IMR-90 (cell line): ENCODE results near the gene STARD7. TPM values are rescaled to one million over a fixed set of nuclear protein-coding genes. Genes with fewer than 3 reads are reported as not detected.

ENCODE experiments used
- ATAC-seq: fragments of 200-7000 bp; cut with Tn5 transposase; 2 replicates; pipeline ENCODE4 v1.9.1; 2020; ENCODE audit warnings: low read depth, mild to moderate bottlenecking, moderate library complexity
- BruUV-seq: library from RNA; stranded (reverse); fragments of 400-500 nt; replicated peaks from 2 replicates; lab custom pipeline; 2021; lab: Mats Ljungman, UMichigan
- CTCF ChIA-PET: fragments of 300-600 bp; formaldehyde crosslinking; extraction: SDS; loops from one replicate; lab custom pipeline; 2021; ENCODE audit warnings: antibody characterized with exemption; lab: Yijun Ruan, JAX
- POLR2A ChIA-PET: fragments of 300-600 bp; sonication (Branson Sonifier 250); formaldehyde crosslinking; loops from one replicate; lab custom pipeline; 2022; ENCODE audit warnings: antibody characterized with exemption; ENCODE audit not compliant: unreplicated experiment; lab: Charles Lee
- DNase-seq: peaks from one replicate; pipeline ENCODE4 v3.0.0; 2013
- H2AFZ ChIP-seq: replicated peaks from 2 replicates; pipeline ENCODE3; 2013; ENCODE audit warnings: low read length, mild to moderate bottlenecking; ENCODE audit not compliant: poor library complexity
- H2AK5ac ChIP-seq: 2 replicates; pipeline ENCODE4 v1.6.1; 2013; ENCODE audit warnings: low read depth, low read length, inconsistent platforms
- H2AK9ac ChIP-seq: replicated peaks from 2 replicates; pipeline ENCODE3; 2013; ENCODE audit warnings: mild to moderate bottlenecking, low read depth, low read length, moderate library complexity; ENCODE audit not compliant: poor library complexity
- H2BK120ac ChIP-seq: 2 replicates; pipeline ENCODE4 v1.6.1; 2013; ENCODE audit warnings: low read depth, low read length, inconsistent platforms
- H2BK15ac ChIP-seq: 3 replicates; pipeline ENCODE4 v1.6.1; 2013; ENCODE audit warnings: low read depth, low read length, inconsistent platforms
- H2BK20ac ChIP-seq: 2 replicates; pipeline ENCODE4 v1.6.1; 2013; ENCODE audit warnings: low read depth, mild to moderate bottlenecking, inconsistent platforms, low read length, moderate library complexity
- H2BK5ac ChIP-seq: 2 replicates; pipeline ENCODE4 v1.6.1; 2013; ENCODE audit warnings: mild to moderate bottlenecking, low read depth, low read length, inconsistent platforms; ENCODE audit not compliant: poor library complexity, severe bottlenecking
- H3K14ac ChIP-seq: replicated peaks from 2 replicates; pipeline ENCODE4 v1.6.1; 2013; ENCODE audit warnings: low read depth, low read length, inconsistent platforms
- H3K18ac ChIP-seq: 2 replicates; pipeline ENCODE4 v1.6.1; 2013; ENCODE audit warnings: low read depth, low read length, control low read depth
- H3K23ac ChIP-seq: 2 replicates; pipeline ENCODE4 v1.6.1; 2013; ENCODE audit warnings: low read depth, low read length, inconsistent platforms
- H3K27ac ChIP-seq: 2 replicates; pipeline ENCODE4 v1.5.1; 2013; ENCODE audit warnings: mild to moderate bottlenecking, control low read depth, low read length; ENCODE audit not compliant: insufficient read depth
- H3K27me3 ChIP-seq: 2 replicates; pipeline ENCODE4 v1.6.1; 2013; ENCODE audit warnings: low read length; ENCODE audit not compliant: control insufficient read depth, insufficient read depth
- H3K36me3 ChIP-seq: 2 replicates; pipeline ENCODE4 v1.6.1; 2013; ENCODE audit warnings: low read length, mixed read lengths; ENCODE audit not compliant: control insufficient read depth, insufficient read depth
- H3K4ac ChIP-seq: 2 replicates; pipeline ENCODE4 v1.6.1; 2013; ENCODE audit warnings: low read depth, low read length, inconsistent platforms
- H3K4me1 ChIP-seq: 2 replicates; pipeline ENCODE4 v1.6.1; 2013; ENCODE audit warnings: low read length, mixed read lengths; ENCODE audit not compliant: control insufficient read depth, insufficient read depth
- H3K4me2 ChIP-seq: 2 replicates; pipeline ENCODE4 v1.6.1; 2013; ENCODE audit warnings: low read depth, mild to moderate bottlenecking, control low read depth, low read length, moderate library complexity
- H3K4me3 ChIP-seq: 2 replicates; pipeline ENCODE4 v1.5.1; 2013; ENCODE audit warnings: low read depth, mild to moderate bottlenecking, control low read depth, low read length, moderate library complexity; ENCODE audit not compliant: insufficient read depth
- H3K56ac ChIP-seq: 2 replicates; pipeline ENCODE4 v1.6.1; 2013; ENCODE audit warnings: low read length, inconsistent platforms; ENCODE audit not compliant: insufficient read depth; ENCODE audit errors: extremely low read depth
- H3K79me1 ChIP-seq, 2 experiments: 2 replicates each; pipeline ENCODE4 v1.6.1; 2013; ENCODE audit warnings: low read length in 2 of 2, inconsistent platforms in 1 of 2, low read depth in 1 of 2
- H3K9ac ChIP-seq: 2 replicates; pipeline ENCODE4 v1.6.1; 2013; ENCODE audit warnings: low read depth, low read length, control low read depth
- H3K9me1 ChIP-seq: 2 replicates; pipeline ENCODE4 v1.6.1; 2013; ENCODE audit warnings: low read length, inconsistent platforms; ENCODE audit not compliant: insufficient read depth
- H3K9me3 ChIP-seq: 2 replicates; pipeline ENCODE4 v1.6.1; 2013; ENCODE audit warnings: low read length; ENCODE audit not compliant: control insufficient read depth, insufficient read depth
- H4K20me1 ChIP-seq: 2 replicates; pipeline ENCODE4 v1.6.1; 2013; ENCODE audit warnings: low read length, inconsistent platforms; ENCODE audit not compliant: insufficient read depth
- H4K5ac ChIP-seq: 2 replicates; pipeline ENCODE4 v1.6.1; 2013; ENCODE audit warnings: mild to moderate bottlenecking, low read depth, low read length, control low read depth
- H4K8ac ChIP-seq, 2 experiments: 2 replicates each; pipeline ENCODE4 v1.6.1; 2013; ENCODE audit warnings: low read depth in 2 of 2, low read length in 2 of 2, control low read depth in 1 of 2, inconsistent platforms in 1 of 2
- H4K91ac ChIP-seq: 2 replicates; pipeline ENCODE4 v1.6.1; 2013; ENCODE audit warnings: low read depth, low read length, inconsistent platforms; ENCODE audit not compliant: insufficient read depth
- BHLHE40 ChIP-seq: fragments of 150-350 bp; IDR thresholded peaks from 2 replicates; pipeline ENCODE4 v1.6.1; 2016; ENCODE audit warnings: mild to moderate bottlenecking, low read depth, low read length
- CEBPB ChIP-seq: IDR thresholded peaks from 2 replicates; pipeline ENCODE4 v1.6.1; 2012; ENCODE audit warnings: low read depth, low read length, improper control_type of control experiment
- CHD1 ChIP-seq: IDR thresholded peaks from 2 replicates; pipeline ENCODE4 v1.6.1; 2012; ENCODE audit warnings: low read depth, low read length, improper control_type of control experiment
- ELK1 ChIP-seq: fragments of 150-350 bp; IDR thresholded peaks from 2 replicates; pipeline ENCODE4 v1.6.1; 2016; ENCODE audit warnings: low read depth, mild to moderate bottlenecking, low read length, moderate library complexity, borderline replicate concordance
- FOS ChIP-seq: fragments of 150-350 bp; IDR thresholded peaks from 2 replicates; pipeline ENCODE4 v1.6.1; 2016; ENCODE audit warnings: low read depth, low read length
- MAFK ChIP-seq: IDR thresholded peaks from 2 replicates; pipeline ENCODE4 v1.6.1; 2012; ENCODE audit warnings: low read depth, low read length, improper control_type of control experiment
- MAZ ChIP-seq: IDR thresholded peaks from 2 replicates; pipeline ENCODE4 v1.6.1; 2012; ENCODE audit warnings: low read depth, mild to moderate bottlenecking, low read length, improper control_type of control experiment, moderate library complexity, borderline replicate concordance
- NFE2L2 ChIP-seq: fragments of 150-350 bp; IDR thresholded peaks from 2 replicates; pipeline ENCODE4 v1.6.1; 2016; ENCODE audit warnings: low read depth, mild to moderate bottlenecking, low read length
- POLR2A ChIP-seq: IDR thresholded peaks from 2 replicates; pipeline ENCODE4 v1.6.1; 2012; ENCODE audit warnings: mild to moderate bottlenecking, low read depth, low read length
- RAD21 ChIP-seq: IDR thresholded peaks from 2 replicates; pipeline ENCODE4 v1.6.1; 2012; ENCODE audit warnings: low read length, improper control_type of control experiment
- RCOR1 ChIP-seq: IDR thresholded peaks from 2 replicates; pipeline ENCODE4 v1.6.1; 2012; ENCODE audit warnings: mild to moderate bottlenecking, low read length, improper control_type of control experiment; ENCODE audit not compliant: insufficient replicate concordance
- RFX5 ChIP-seq: IDR thresholded peaks from 2 replicates; pipeline ENCODE4 v1.8.0; 2012; ENCODE audit warnings: low read depth, mild to moderate bottlenecking, low read length, moderate library complexity
- SMC3 ChIP-seq: fragments of 150-350 bp; IDR thresholded peaks from 2 replicates; pipeline ENCODE4 v1.6.1; 2016; ENCODE audit warnings: low read depth, mild to moderate bottlenecking, antibody characterized with exemption, low read length, moderate library complexity
- USF2 ChIP-seq: fragments of 150-350 bp; IDR thresholded peaks from 2 replicates; pipeline ENCODE4 v1.6.1; 2017; ENCODE audit warnings: mild to moderate bottlenecking, antibody characterized with exemption, low read length, low read depth
- WGBS, 2 experiments: methylation state at CpG; one replicate each; pipeline versions ENCODE4 v1.1.5 to v1.1.7; 2013; ENCODE audit warnings: missing lambda C conversion rate in 2 of 2; ENCODE audit not compliant: insufficient read length in 1 of 2; ENCODE audit errors: extremely low coverage in 2 of 2; 5-methylcytosine and 5-hydroxymethylcytosine counted together
- dilution Hi-C: fragments of 300-500 bp; cut with HindIII; formaldehyde crosslinking; loops from one replicate; pipeline ENCODE4 v1.14.3; 2018; ENCODE audit warnings: low sequenced_read_pairs; ENCODE audit not compliant: unreplicated experiment
- in situ Hi-C: fragments of 300-500 bp; cut with MboI; formaldehyde crosslinking; loops from 3 replicates; pipeline ENCODE4 v1.14.3; 2019; ENCODE audit warnings: low sequenced_read_pairs, inconsistent platforms, mixed read lengths
- intact Hi-C: fragments of 100-400 bp; cut with micrococcal nuclease; formaldehyde crosslinking; loops from 2 replicates; pipeline ENCODE4 v1.10.0; 2022
- polyA plus RNA-seq, 3 experiments: library from polyadenylated mRNA; depleted of rRNA; stranded (reverse); fragments of >200 nt; gene quantifications; 2 replicates each; pipeline ENCODE4 v1.2.3, GENCODE V29; 2012; ENCODE audit warnings: low replicate concordance in 1 of 3
- total RNA-seq: library from RNA; depleted of rRNA; stranded (reverse); fragments of >200 nt; gene quantifications from 2 replicates; pipeline ENCODE4 v1.2.3, GENCODE V29; 2012

STARD7 gene
- total and polyA plus RNA-seq, 2 of the 4 experiments (the other 2 are of a cell fraction) = 61.7 to 138 TPM

DNA sequence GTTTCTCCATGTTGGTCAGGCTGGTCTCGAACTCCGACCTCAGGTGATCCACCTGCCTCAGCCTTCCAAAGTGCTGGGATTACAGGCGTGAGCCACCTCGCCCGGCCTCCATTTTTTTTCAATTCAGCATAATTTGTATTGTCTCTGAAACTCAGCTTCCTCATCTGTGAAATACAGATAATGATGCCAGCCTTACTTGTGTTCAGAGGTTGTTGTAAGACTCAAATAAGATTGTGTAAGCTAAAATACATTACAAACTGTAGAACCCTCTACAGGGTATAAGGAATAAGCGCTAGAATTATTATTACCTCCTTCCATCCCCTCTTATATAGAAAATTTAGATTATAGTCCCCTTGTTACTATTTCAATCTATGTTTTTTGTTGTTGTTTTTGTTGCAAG is 24.8 kb upstream of the STARD7 start:
- H3K4me1 ChIP-seq = no peaks in the 10 kb centered on the region
- no peak overlapping the region for H3K14ac ChIP-seq
- no peak overlapping the region for H4K91ac ChIP-seq
- H2BK5ac ChIP-seq = no peak overlapping the region
- no peaks in the 10 kb centered on the region for H3K27me3 ChIP-seq
- no peak overlapping the region for H3K27ac ChIP-seq
- H2AFZ ChIP-seq = no peak overlapping the region
- H2BK15ac ChIP-seq = no peak overlapping the region
- dilution Hi-C loops (no loop called here), in situ Hi-C loops (no loop called here), intact Hi-C loops (no loop called here)
- DNase-seq (no peak), ATAC-seq (no peak)
- ChIA-PET CTCF (interaction anchor here (0.8 kb wide), 1 partner anchor 178 kb away, joined by 3 read pairs; no protein-coding TSS in a partner anchor), POLR2A (interaction anchor here (0.7 kb wide), 1 partner anchor 58 kb away, joined by 11 read pairs; no protein-coding TSS in a partner anchor)
- no peak overlapping the region for H4K5ac ChIP-seq
- H3K79me1 ChIP-seq = peaks cover 9% of the 10 kb centered on the region in 2 experiments
- no peak overlapping the region for H3K56ac ChIP-seq
- no peaks in the 10 kb centered on the region; the same call in 1 of the 2 replicates for H4K20me1 ChIP-seq
- no peak overlapping the region for H3K23ac ChIP-seq
- no peak overlapping the region for H3K4me2 ChIP-seq
- no peak for TF ChIP-seq POLR2A
- no peak for TF ChIP-seq RCOR1
- no peak for TF ChIP-seq CHD1
- TF ChIP-seq FOS = no peak
- TF ChIP-seq SMC3 = no peak
- no peak for TF ChIP-seq NFE2L2
- TF ChIP-seq MAZ = no peak
- TF ChIP-seq MAFK = no peak
- TF ChIP-seq BHLHE40 = no peak
- no peak for TF ChIP-seq RAD21
- no peak for TF ChIP-seq RFX5
- TF ChIP-seq CEBPB = no peak
- no peak for TF ChIP-seq ELK1
- TF ChIP-seq USF2 = no peak
- H3K18ac ChIP-seq = no peak overlapping the region
- WGBS, 2 experiments = no CpG with 5 or more reads among the region's 6 CpGs
- no peak overlapping the region for H2BK120ac ChIP-seq
- no peak overlapping the region for H2BK20ac ChIP-seq
- H3K9ac ChIP-seq = no peak overlapping the region
- H2AK5ac ChIP-seq = no peak overlapping the region
- H2AK9ac ChIP-seq = no peak overlapping the region
- H3K9me1 ChIP-seq = peaks cover 4% of the 10 kb centered on the region
- no peaks in the 10 kb centered on the region for H3K36me3 ChIP-seq
- no peak overlapping the region for H3K4ac ChIP-seq
- H3K9me3 ChIP-seq = no peaks in the 10 kb centered on the region
- H3K4me3 ChIP-seq = no peak overlapping the region
- BruUV-seq = no TSS peak
- H4K8ac ChIP-seq = no peak overlapping the region
